Posterior cingulate gyrus (tissue), 11 donors: Measurements from ENCODE around the gene GNA12.

Source experiments
- DNase-seq, 10 donors: peaks; one replicate each; pipeline versions ENCODE4 v3.0.0 to v3.0.0-alpha.2; 2020 to 2021; ENCODE audit warnings: mixed read lengths in 3 of 10
- intact Hi-C: fragments of 100-400 bp; cut with DNase I; formaldehyde crosslinking; loops from one replicate; pipeline ENCODE4 v1.15.1; 2023

The GNA12 gene

GRCh38 chr7:2819954-2820397 is 24.1 kb downstream of the GNA12 start:
- peak in 1 of 10 donors; percentile 15 for DNase-seq
- intact Hi-C loops, result no loop called here

GRCh38 chr7:2819161-2819953 is 24.8 kb downstream of the GNA12 start:
- no peak for DNase-seq
- intact Hi-C loops, result no loop called here

- intact Hi-C loops, result no loop called here
- no peak for DNase-seq
These were observed 25.5 kb downstream of the GNA12 start for GRCh38 chr7:2818653-2819052.

- no peak for DNase-seq
- intact Hi-C loops, result no loop called here
These were observed 26.0 kb downstream of the GNA12 start for GRCh38 chr7:2818121-2818520.

- DNase-seq, result no peak
- intact Hi-C loops, result no loop called here
These were observed 26.7 kb downstream of the GNA12 start for GRCh38 chr7:2817456-2817855.

- intact Hi-C loops, result no loop called here
- peak in 1 of 10 donors; percentile 77 for DNase-seq
These were observed 28.2 kb downstream of the GNA12 start for GRCh38 chr7:2815875-2816245.

- no peak for DNase-seq
- intact Hi-C loops, result no loop called here
These were observed 28.9 kb downstream of the GNA12 start for GRCh38 chr7:2814946-2815874.

- intact Hi-C loops, result no loop called here
- no peak for DNase-seq
These were observed 29.7 kb downstream of the GNA12 start for GRCh38 chr7:2814186-2814945.

- DNase-seq, result peak in 1 of 10 donors; percentile 43
- intact Hi-C loops, result no loop called here
These were observed 30.5 kb downstream of the GNA12 start for GRCh38 chr7:2813350-2814185.

- no peak for DNase-seq
- intact Hi-C loops, result no loop called here
These were observed 31.3 kb downstream of the GNA12 start for GRCh38 chr7:2812831-2813230.

GRCh38 chr7:2812114-2812487 is 32.0 kb downstream of the GNA12 start:
- intact Hi-C loops, result no loop called here
- DNase-seq, result no peak

GRCh38 chr7:2811476-2812113 is 32.5 kb downstream of the GNA12 start:
- intact Hi-C loops, result no loop called here

GRCh38 chr7:2810682-2811415 is 33.3 kb downstream of the GNA12 start:
- intact Hi-C loops, result no loop called here
- DNase-seq, result peak in 1 of 10 donors; percentile 16

More at GRCh38 chr7:2811476-2812113, 32.5 kb downstream of the GNA12 start:
- DNase-seq, result no peak

- intact Hi-C loops, result no loop called here
- no peak for DNase-seq
These were observed 34.0 kb downstream of the GNA12 start for GRCh38 chr7:2809903-2810625.

- intact Hi-C loops, result no loop called here
- no peak for DNase-seq
These were observed 35.0 kb downstream of the GNA12 start for GRCh38 chr7:2808891-2809665.

GRCh38 chr7:2807845-2808772 is 36.0 kb downstream of the GNA12 start:
- peak in 1 of 10 donors; percentile 56 for DNase-seq
- intact Hi-C loops, result no loop called here
